ENCODE data around the gene TPK1. TPM values are rescaled to one million over a fixed set of nuclear protein-coding genes. Genes with fewer than 3 reads are reported as not detected.

The TPK1 gene
- total and polyA plus RNA-seq, 2 of the 8 experiments (the other 6 are each of a cell fraction or from before 2014, with no cell fraction given): 1.9 to 2.7 TPM

DNA sequence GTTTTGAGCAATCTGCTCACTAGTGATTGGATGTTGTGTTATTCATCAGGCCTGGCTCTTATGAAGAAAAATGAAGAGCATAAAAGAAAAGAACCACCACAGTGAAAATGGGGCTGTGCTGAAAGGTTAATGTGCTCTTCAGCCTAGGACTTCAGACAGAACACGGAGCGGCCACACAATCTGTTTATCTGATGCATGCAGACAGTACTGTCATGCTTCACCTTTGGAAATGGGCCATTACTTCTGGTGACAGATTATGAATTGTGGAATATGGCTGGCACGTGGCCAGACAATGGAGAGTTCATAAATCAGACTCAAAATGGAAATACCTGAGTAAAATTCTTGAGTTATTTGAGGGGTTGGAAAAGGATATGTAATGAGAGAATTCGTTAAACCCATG lies 346.3 kb downstream of the TPK1 start:
- Histone ChIP-seq H4K91ac (replicated peaks; ENCODE audit: insufficient read length, low read length) (no peak overlapping the region), H3K14ac (ENCODE audit: insufficient read length) (no peak overlapping the region), H3K23me2 (ENCODE audit: low read depth, low read length) (no peaks in the 10 kb centered on the region; the same call in 1 of the 2 replicates), H2BK120ac (replicated peaks; ENCODE audit: low read depth, low read length) (no peak overlapping the region), H2BK12ac (ENCODE audit: low read depth, low read length) (peak overlapping the region; percentile 68; the same call in 1 of the 2 replicates), H3K18ac (ENCODE audit: extremely low read depth, low read length) (no peak overlapping the region; the same call in 1 of the 2 replicates), H2BK20ac (ENCODE audit: low read length) (peak overlapping the region; percentile 69; the same call in 1 of the 2 replicates), H3K27me3 (replicated peaks in 1 of 4; ENCODE audit: control insufficient read depth in 3 of 4, extremely low read depth in 1 of 4, insufficient read depth in 3 of 4, low read length in 3 of 4) (no peaks in the 10 kb centered on the region), H2BK5ac (ENCODE audit: low read depth, low read length) (no peak overlapping the region), H3K4ac (replicated peaks; ENCODE audit: insufficient read length, low read depth, low read length) (no peak overlapping the region), H3K79me1 (ENCODE audit: low read depth, low read length) (no peaks in the 10 kb centered on the region), H3K23ac (ENCODE audit: insufficient read length) (no peak overlapping the region), H2BK15ac (ENCODE audit: low read length) (no peak overlapping the region), H3K56ac (replicated peaks; ENCODE audit: insufficient read length, low read depth, low read length) (no peak overlapping the region), H3K9ac (replicated peaks in 1 of 4; ENCODE audit: extremely low read depth in 1 of 4, low read depth in 3 of 4, low read length in 3 of 4) (no peak overlapping the region), H2AK5ac (ENCODE audit: low read depth, low read length) (no peak overlapping the region), H4K20me1 (replicated peaks in 1 of 2; ENCODE audit: control insufficient read depth in 1 of 2, insufficient read depth in 2 of 2, low read length in 2 of 2) (no peaks in the 10 kb centered on the region), H3K4me3 (ENCODE audit: extremely low read depth in 1 of 4, insufficient read depth in 2 of 4, low read depth in 3 of 4, low read length in 4 of 4) (no peak overlapping the region), H3K9me3 (ENCODE audit: insufficient read depth in 2 of 2, low read depth in 1 of 2, low read length in 1 of 2) (peaks cover 0 to 3% of the 10 kb centered on the region in 2 experiments; a peak in 1 of 4 replicates), H4K5ac (ENCODE audit: insufficient read length, low read depth, low read length) (no peak overlapping the region), H3K4me1 (replicated peaks in 1 of 4; ENCODE audit: control insufficient read depth in 3 of 4, insufficient read depth in 4 of 4, low read length in 3 of 4) (peaks cover 0 to 6% (median 2%) of the 10 kb centered on the region in 4 experiments; a peak in 4 of 7 replicates), H3K27ac (ENCODE audit: low read depth, low read length) (no peak overlapping the region), H3K79me2 (ENCODE audit: control insufficient read depth in 1 of 2, insufficient read depth in 2 of 2, low read length in 2 of 2) (no peaks in the 10 kb centered on the region), H3K36me3 (ENCODE audit: control insufficient read depth in 2 of 4, insufficient read depth in 4 of 4, low read length in 3 of 4) (no peaks in the 10 kb centered on the region), H2AFZ (ENCODE audit: low read length) (no peak overlapping the region), H4K8ac (ENCODE audit: extremely low read depth, insufficient read depth, low read length) (no peak overlapping the region), H3K4me2 (ENCODE audit: insufficient read depth in 1 of 2, low read depth in 2 of 2, low read length in 2 of 2) (no peak overlapping the region)
- no peak for FAIRE-seq
- WGBS, 2 experiments (ENCODE audit: extremely low coverage in 1 of 2, insufficient coverage in 1 of 2, insufficient read length in 1 of 2, insufficient replicate concordance in 2 of 2, low coverage in 1 of 2, low lambda C conversion rate in 2 of 2, missing lambda C conversion rate in 1 of 2): 88 to 100% methylated on average over 1 to 4 of the region's 4 CpGs
- no peak for DNase-seq (ENCODE audit: low read depth in 1 of 2, low spot score in 2 of 2)
- POLR2A ChIA-PET (ENCODE audit: partially characterized antibody): no interaction called here
- CTCF ChIA-PET (ENCODE audit: partially characterized antibody): no interaction called here
- TF ChIP-seq CBX5 (IDR thresholded peaks at IDR 0.05; ENCODE audit: low read depth, low read length) (no peak), EP300 (IDR thresholded peaks at IDR 0.05; ENCODE audit: borderline replicate concordance in 1 of 2, low read depth in 2 of 2, low read length in 2 of 2) (no peak), GTF2F1 (IDR thresholded peaks at IDR 0.05; ENCODE audit: borderline replicate concordance, low read depth, low read length) (no peak), TCF12 (IDR thresholded peaks at IDR 0.05; ENCODE audit: low read depth, low read length) (no peak), CEBPB (IDR thresholded peaks at IDR 0.05; ENCODE audit: low read depth, low read length) (no peak), RXRA (IDR thresholded peaks at IDR 0.05; ENCODE audit: insufficient read depth, low read depth, low read length) (no peak), GABPA (IDR thresholded peaks at IDR 0.05; ENCODE audit: borderline replicate concordance, insufficient read depth, low read length) (no peak), POLR2A (IDR thresholded peaks at IDR 0.05; ENCODE audit: control extremely low read depth in 1 of 2, low read depth in 2 of 2, low read length in 2 of 2) (no peak), SAP30 (IDR thresholded peaks at IDR 0.05; ENCODE audit: insufficient read depth, insufficient replicate concordance, low read length) (no peak), POU5F1 (IDR thresholded peaks at IDR 0.05; ENCODE audit: low read depth, low read length) (no peak), KDM5A (IDR thresholded peaks at IDR 0.05; ENCODE audit: low read length) (no peak), JUND (IDR thresholded peaks at IDR 0.05; ENCODE audit: low read length) (no peak)
- TF ChIP-seq, protein P1, sequence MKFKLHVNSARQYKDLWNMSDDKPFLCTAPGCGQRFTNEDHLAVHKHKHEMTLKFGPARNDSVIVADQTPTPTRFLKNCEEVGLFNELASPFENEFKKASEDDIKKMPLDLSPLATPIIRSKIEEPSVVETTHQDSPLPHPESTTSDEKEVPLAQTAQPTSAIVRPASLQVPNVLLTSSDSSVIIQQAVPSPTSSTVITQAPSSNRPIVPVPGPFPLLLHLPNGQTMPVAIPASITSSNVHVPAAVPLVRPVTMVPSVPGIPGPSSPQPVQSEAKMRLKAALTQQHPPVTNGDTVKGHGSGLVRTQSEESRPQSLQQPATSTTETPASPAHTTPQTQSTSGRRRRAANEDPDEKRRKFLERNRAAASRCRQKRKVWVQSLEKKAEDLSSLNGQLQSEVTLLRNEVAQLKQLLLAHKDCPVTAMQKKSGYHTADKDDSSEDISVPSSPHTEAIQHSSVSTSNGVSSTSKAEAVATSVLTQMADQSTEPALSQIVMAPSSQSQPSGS (IDR thresholded peaks at IDR 0.05; ENCODE audit: low read length): no peak

Data from H1 (cell line).